Activated CD4-positive, alpha-beta memory T cell treated with anti-CD3 and anti-CD28 coated beads for 36 hours (primary cell): ENCODE data around the gene SEMA7A. TPM values are rescaled to one million over a fixed set of nuclear protein-coding genes. Genes with fewer than 3 reads are reported as not detected.
"Not testable (repeated sequence)": the region's sequence is repeated elsewhere in the genome, so short reads cannot be mapped to it uniquely, and the experiment has no call there.

Source experiments
- CTCF ChIA-PET: fragments of 350-600 bp; sonication (Branson Sonifier 250); formaldehyde crosslinking; loops from one replicate; lab custom pipeline; 2021; ENCODE audit warnings: antibody characterized with exemption, inconsistent platforms; lab: Charles Lee
- POLR2A ChIA-PET: fragments of 350-600 bp; sonication (Branson Sonifier 250); formaldehyde crosslinking; loops from one replicate; lab custom pipeline; 2021; ENCODE audit warnings: antibody characterized with exemption; lab: Charles Lee
- DNase-seq: peaks from one replicate; pipeline ENCODE4 v3.0.0-alpha.2; 2020
- H3K27ac Mint-ChIP-seq: one replicate; pipeline ENCODE4 v1.8.0; 2021; ENCODE audit warnings: mixed read lengths
- H3K27me3 Mint-ChIP-seq: one replicate; pipeline ENCODE4 v1.8.0; 2021; ENCODE audit warnings: mixed read lengths
- H3K36me3 Mint-ChIP-seq: one replicate; pipeline ENCODE4 v1.8.0; 2021; ENCODE audit warnings: mixed read lengths
- H3K4me1 Mint-ChIP-seq: one replicate; pipeline ENCODE4 v1.8.0; 2021; ENCODE audit warnings: low read depth, mixed read lengths
- H3K4me3 Mint-ChIP-seq: one replicate; pipeline ENCODE4 v1.8.0; 2021; ENCODE audit warnings: mild to moderate bottlenecking, mixed read lengths
- H3K9me3 Mint-ChIP-seq: one replicate; pipeline ENCODE4 v1.8.0; 2021; ENCODE audit warnings: mixed read lengths
- intact Hi-C: fragments of 100-400 bp; cut with micrococcal nuclease; formaldehyde crosslinking; loops from one replicate; pipeline ENCODE4 v1.15.1; 2023
- microRNA-seq: library from miRNA; unstranded; fragments of <30 nt; microRNA quantifications from one replicate; pipeline ENCODE4 v1.2.0, GENCODE V29; 2022; ENCODE audit warnings: borderline number of aligned reads, borderline microRNAs expressed, borderline replicate concordance
- total RNA-seq, 2 experiments: library from RNA; stranded (reverse); gene quantifications; one replicate each; pipeline ENCODE4 v1.2.3, GENCODE V29; 2021

The SEMA7A gene
- total RNA-seq, 2 experiments from 2014 or later, result 65.9 to 68.4 TPM

DNA sequence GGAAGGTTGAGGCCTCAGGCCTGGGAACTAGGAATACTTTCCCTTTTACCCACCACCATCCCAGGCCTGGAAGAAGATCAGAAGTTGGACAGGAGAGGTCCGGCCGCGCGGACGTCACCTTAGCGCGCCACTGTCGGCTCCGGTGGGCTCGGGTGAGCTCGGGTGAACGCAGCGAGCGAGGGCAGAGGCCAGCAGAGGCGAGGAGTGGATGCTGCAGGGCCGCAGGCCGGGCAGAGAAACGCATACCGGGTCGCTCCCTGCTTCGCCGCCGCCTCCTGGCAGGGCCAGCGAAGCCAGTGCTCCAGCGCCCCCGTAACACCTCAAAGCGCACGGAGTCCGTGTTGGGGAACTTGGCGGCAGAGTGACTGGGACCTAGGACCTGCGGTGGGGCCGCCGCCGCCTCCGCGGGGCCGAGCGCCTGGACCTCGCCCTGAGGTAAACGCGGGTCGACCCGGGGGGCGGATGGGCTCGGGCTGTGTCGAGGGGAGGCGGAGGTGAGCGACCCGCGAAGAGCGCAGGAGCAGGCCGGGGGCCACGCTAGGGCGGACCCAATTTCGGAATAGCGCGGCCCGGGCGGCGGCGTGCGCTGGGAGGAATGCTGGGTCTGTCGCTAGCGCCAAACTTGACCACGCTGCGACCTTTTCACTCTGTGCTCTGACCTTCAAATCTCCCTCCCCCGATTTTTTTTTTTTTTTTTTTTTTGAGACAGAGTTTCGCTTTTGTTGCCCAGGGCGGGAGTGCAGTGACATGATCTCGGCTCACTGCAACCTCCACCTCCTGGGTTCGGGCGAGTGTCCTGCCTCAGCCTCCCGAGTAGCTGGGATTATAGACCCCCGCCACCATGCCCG is 67.9 kb downstream of the SEMA7A start:
- intact Hi-C loops, result no loop called here
- H3K27me3 Mint-ChIP-seq, result peaks cover 35% of the 10 kb centered on the region
- DNase-seq, result no peak
- ChIA-PET POLR2A (no interaction called here), CTCF (interaction anchor here (2.2 kb wide), 1 partner anchor 16 kb away, joined by 7 read pairs; no protein-coding TSS in a partner anchor)
- peaks cover 3% of the 10 kb centered on the region for H3K4me1 Mint-ChIP-seq
- H3K4me3 Mint-ChIP-seq, result peak overlapping the region; percentile 24
- no peaks in the 10 kb centered on the region for H3K36me3 Mint-ChIP-seq
- no peaks in the 10 kb centered on the region for H3K9me3 Mint-ChIP-seq
- H3K27ac Mint-ChIP-seq, result no peak overlapping the region

DNA sequence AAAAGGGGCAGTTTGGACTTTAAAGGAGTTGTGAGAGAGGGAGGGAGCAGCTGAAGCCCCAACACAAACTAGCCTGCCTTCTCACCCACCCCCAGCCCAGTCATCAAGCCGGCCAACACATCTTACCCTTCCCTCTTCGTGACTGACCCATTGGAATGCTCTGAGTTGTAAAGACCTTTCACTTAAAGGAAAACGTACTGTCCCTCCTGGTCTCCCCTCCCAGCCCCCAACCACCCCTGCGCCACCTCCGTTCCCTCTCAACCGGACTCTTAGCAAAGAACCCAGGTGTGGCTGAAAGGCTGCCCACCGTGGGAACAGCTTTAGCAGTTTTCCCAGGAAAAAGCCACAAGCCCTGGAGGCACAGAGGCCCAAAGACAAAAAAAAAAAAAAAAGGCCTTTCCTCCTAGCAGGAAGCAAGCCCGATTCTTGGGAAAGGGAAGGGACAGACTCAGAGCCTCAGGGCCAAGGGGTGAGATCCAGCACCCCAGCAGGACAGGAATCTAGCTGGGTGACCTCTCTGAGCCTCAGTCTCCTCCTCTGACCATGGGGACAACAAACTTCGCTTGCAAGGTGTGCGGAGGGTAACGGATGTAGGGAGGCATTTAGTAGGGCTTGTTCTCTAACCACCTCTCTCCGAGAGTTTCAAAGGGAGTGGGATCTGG is 68.7 kb downstream of the SEMA7A start:
- POLR2A ChIA-PET, result no interaction called here
- no peak overlapping the region for H3K27ac Mint-ChIP-seq
- peak overlapping the region; percentile 24 for H3K4me3 Mint-ChIP-seq
- peaks cover 33% of the 10 kb centered on the region for H3K27me3 Mint-ChIP-seq
- intact Hi-C loops, result no loop called here
- DNase-seq, result no peak
- H3K4me1 Mint-ChIP-seq, result peaks cover 3% of the 10 kb centered on the region
- CTCF ChIA-PET, result no interaction called here
- no peaks in the 10 kb centered on the region for H3K9me3 Mint-ChIP-seq
- H3K36me3 Mint-ChIP-seq, result no peaks in the 10 kb centered on the region

DNA sequence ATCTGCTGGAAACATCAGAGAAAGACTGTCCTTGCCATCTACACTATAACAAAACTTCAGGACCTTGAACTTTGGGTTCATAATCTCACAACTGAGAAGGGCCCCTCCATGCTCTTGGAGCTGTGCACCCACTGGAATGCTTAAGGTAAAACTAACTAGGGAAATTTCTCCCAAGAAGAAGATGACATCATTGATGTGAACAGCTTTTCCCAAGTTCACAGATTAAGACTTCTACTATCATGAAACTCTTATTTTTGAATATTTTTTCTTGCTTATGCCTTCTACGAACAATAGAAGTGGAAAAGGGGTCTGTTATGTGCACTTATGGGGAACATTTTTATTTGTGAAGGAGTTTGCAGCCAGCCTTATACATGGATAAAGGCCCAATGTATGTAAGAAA is 71.3 kb downstream of the SEMA7A start:
- intact Hi-C loops, result no loop called here
- peaks cover 26% of the 10 kb centered on the region for H3K27me3 Mint-ChIP-seq
- H3K9me3 Mint-ChIP-seq, result no peaks in the 10 kb centered on the region
- ChIA-PET CTCF (interaction anchor here (1.8 to 2.4 kb wide), 2 partner anchors 10 to 13 kb away, joined by 6 to 10 read pairs; no protein-coding TSS in a partner anchor), POLR2A (no interaction called here)
- peaks cover 3% of the 10 kb centered on the region for H3K4me1 Mint-ChIP-seq
- no peak overlapping the region for H3K27ac Mint-ChIP-seq
- no peak overlapping the region for H3K4me3 Mint-ChIP-seq
- DNase-seq, result no peak
- H3K36me3 Mint-ChIP-seq, result no peaks in the 10 kb centered on the region

DNA sequence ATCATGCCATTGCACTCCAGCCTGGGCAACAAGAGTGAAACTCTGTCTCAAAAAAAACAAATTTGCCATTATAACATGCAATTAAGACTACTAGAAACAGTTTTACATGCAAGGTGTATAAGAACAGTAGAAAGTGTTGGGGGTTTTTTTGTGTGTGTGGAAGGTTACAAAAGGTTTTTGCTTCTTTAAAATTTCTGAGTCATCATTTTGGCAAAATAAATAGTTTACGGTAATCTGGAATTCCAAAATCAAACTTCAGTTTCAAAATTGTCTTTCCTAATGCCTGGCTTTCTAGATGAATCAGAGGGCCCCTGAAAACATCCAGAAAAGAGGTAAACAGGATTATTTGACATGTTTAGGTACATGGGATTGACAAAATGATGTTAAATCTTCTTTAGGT is 72.9 kb downstream of the SEMA7A start:
- CTCF ChIA-PET, result interaction anchor here (2.4 kb wide), 1 partner anchor 12 kb away, joined by 10 read pairs; no protein-coding TSS in a partner anchor

GRCh38 chr15:74359376-74359775 is 74.4 kb downstream of the SEMA7A start:
- H3K4me1 Mint-ChIP-seq, H3K9me3 Mint-ChIP-seq, DNase-seq, H3K4me3 Mint-ChIP-seq, H3K36me3 Mint-ChIP-seq, H3K27ac Mint-ChIP-seq, H3K27me3 Mint-ChIP-seq, POLR2A ChIA-PET, intact Hi-C loops: not testable (repeated sequence)
- CTCF ChIA-PET, result interaction anchor here (1.0 kb wide), 1 partner anchor 277 kb away, joined by 3 read pairs; no protein-coding TSS in a partner anchor

More for the DNA sequence above, 72.9 kb downstream of the SEMA7A start:
- peaks cover 16% of the 10 kb centered on the region for H3K27me3 Mint-ChIP-seq
- H3K9me3 Mint-ChIP-seq, POLR2A ChIA-PET, H3K36me3 Mint-ChIP-seq, DNase-seq, H3K4me1 Mint-ChIP-seq, H3K4me3 Mint-ChIP-seq, intact Hi-C loops, H3K27ac Mint-ChIP-seq: not testable (repeated sequence)

Small RNA genes lying within 50 kb of the gene (microRNA-seq; reads per million reads assigned to microRNA genes)
- 5.5 reads per million, percentile 18 among the genes with 10 or more reads in this experiment for gene MIR6881

Other genes with a start within 250 kb of the SEMA7A start
- not detected for gene STRA6, start 231.2 kb downstream of the SEMA7A start, total RNA-seq
- gene CCDC33, start 197.6 kb downstream of the SEMA7A start, total RNA-seq, result not detected
- under 1 TPM in 1 of 2 experiments, not detected in 1; 0.29 TPM for gene CYP11A1, start 66.3 kb downstream of the SEMA7A start, total RNA-seq
- 10 to 100 TPM; 52.3 to 58.2 TPM for gene UBL7, start 27.2 kb upstream of the SEMA7A start, total RNA-seq
- gene ARID3B, start 107.3 kb upstream of the SEMA7A start, total RNA-seq, result 10 to 100 TPM; 27.3 to 28.6 TPM
- 100 to 1,000 TPM; 118 to 124 TPM for gene CLK3, start 181.9 kb upstream of the SEMA7A start, total RNA-seq